Amygdala (tissue), 56 donors: ENCODE measurements around the gene GFY.

Experiments used
- DNase-seq, 56 donors: peaks; one replicate each; lab custom pipeline; 2025; lab: John Stamatoyannopoulos, UW

The GFY gene

DNA sequence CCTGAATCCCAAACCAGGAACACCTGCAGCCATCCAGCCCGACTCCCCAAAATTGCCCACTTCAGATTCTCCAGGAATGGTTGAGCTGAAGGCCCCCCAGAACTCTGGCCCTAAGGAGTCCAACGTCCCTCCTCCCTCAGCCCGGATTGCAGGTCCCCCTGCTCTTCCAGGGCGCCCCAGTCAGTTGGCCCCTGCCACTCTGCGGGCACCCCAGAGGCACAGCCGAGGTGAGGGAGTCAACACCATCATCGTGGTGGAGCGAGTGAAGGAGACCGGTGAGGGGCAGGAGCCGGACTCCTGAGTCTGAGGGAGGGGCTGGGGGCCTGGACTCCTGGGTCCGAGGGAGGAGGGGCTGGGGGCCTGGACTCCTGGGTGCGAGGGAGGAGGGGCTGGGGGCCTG, 2.2 kb downstream of the GFY start:
- no peak for DNase-seq

DNA sequence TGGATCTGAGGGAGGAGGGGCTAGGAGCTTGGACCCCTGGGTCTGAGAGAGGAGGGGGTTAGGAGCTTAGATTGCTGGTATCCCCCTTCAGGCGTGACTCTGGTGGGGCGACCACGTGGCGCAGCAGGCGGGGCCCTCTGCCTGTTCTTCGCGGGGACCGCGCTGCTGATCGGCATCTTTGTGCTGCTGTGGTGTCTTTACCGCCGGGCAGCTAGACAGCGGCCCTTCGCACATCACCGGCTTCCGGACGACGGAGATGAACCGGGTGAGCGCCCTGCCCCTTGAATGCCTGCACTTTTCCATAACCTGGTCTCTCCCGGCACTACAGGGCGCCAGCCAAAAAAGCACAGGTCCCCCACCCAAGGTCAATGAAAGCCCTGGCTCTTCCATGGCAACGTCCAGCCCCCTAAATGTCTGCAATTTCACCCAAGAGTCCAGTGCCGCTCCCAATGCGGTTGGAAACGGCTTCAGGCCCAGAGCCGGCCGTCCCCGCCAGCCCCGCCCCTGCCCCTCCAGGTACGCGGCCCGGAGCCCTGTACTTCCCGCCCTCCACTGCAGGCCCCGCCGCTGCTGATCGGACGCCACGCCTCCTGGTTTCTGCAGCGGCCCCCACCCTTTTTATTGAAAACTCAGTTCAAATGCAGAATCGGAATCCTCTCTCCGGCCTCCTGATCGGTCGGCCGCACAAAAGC, 2.8 kb downstream of the GFY start:
- DNase-seq: no peak

- peak in 1 of 56 donors; percentile 15 for DNase-seq
Observed at GRCh38 chr19:49428547-49429451, 3.6 kb downstream of the GFY start.

GRCh38 chr19:49430172-49430677, 5.0 kb downstream of the GFY start:
- DNase-seq: no peak

GRCh38 chr19:49430678-49431329, 5.6 kb downstream of the GFY start:
- peak in 2 of 56 donors; percentile 10 to 13 for DNase-seq

GRCh38 chr19:49431330-49431749, 6.2 kb downstream of the GFY start:
- no peak for DNase-seq

GRCh38 chr19:49432141-49433073, 7.2 kb downstream of the GFY start:
- no peak for DNase-seq

DNA sequence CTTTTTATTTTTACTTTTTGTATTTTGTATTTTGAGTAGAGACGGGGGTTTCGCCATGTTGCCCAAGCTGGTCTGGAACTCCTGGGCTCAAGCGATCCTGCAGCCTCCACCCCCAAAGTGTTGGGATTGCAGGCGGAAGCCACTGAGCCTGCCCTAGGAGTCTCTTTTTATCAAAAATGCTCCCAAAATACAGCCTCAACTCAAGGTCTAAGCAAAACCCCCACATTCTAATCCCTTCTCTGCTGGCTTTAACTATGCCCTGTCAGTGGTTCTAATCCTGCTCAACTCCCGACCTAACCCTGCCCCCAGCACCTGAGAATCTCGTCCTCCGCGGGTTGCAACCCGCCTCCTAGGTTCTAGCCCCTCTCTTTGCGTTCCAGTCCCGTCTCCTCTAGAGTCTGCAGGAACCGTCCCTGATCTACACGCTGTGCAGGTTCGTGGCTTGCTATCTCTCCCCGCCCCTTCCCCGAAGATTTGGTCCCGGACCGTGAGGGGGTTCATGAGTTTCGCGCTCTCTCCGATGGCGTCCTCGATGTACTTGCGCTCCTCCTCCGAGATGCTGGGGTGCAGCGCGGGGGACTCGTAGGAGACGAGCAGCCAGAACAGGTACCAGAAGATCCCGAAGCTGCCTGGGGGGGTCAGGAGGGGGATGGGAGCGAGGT, 8.2 kb downstream of the GFY start:
- DNase-seq: no peak

GRCh38 chr19:49434907-49435583, 9.9 kb downstream of the GFY start:
- peak in 6 of 56 donors; percentile 10 to 35 (median 18) for DNase-seq

DNA sequence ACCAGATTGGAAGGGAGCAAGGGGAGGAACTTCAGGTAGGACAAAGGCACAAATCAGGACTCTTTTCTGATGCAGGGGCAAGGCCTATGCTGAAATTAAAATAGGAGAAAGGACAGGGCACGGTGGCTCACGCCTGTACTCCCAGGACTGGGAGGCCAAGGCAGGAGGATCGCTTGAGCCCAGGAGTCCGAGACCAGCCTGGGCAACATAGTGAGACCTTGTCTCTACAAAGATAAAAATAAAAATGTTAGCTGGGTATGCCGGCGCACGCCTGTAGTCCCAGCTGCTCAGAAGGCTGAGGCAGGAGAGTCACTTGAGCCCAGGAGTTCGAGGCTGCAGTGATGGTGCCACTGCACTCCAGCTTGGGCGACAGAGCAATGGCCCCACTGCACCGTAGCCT, 10.5 kb downstream of the GFY start:
- no peak for DNase-seq

- peak in 6 of 56 donors; percentile 11 to 57 (median 15) for DNase-seq
Observed at GRCh38 chr19:49436381-49437017, 11.3 kb downstream of the GFY start.

DNA sequence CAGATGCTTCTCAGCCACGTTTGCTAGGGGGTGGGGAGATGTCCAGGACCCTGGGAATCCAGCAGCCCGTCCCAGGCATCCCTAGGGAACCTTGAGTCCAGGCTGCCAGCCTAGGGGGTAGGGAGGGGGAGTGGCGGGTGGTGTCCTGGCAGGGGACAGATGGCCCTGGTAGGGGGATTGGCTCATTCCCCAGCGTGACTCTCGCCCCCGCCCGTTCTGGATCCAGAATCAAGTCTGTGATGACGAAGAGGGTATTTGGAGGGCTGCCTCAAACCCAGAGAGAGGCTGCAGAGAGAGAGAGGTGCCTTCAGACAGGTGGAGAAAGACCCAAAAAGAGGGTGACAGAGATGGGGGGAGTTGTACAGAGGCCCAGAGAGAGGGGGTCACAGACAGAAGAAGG, 12.0 kb downstream of the GFY start:
- peak in 16 of 56 donors; percentile 5 to 45 (median 27) for DNase-seq

- DNase-seq: peak in 17 of 56 donors; percentile 14 to 50 (median 28)
Observed at GRCh38 chr19:49438261-49438660, 13.1 kb downstream of the GFY start.

DNA sequence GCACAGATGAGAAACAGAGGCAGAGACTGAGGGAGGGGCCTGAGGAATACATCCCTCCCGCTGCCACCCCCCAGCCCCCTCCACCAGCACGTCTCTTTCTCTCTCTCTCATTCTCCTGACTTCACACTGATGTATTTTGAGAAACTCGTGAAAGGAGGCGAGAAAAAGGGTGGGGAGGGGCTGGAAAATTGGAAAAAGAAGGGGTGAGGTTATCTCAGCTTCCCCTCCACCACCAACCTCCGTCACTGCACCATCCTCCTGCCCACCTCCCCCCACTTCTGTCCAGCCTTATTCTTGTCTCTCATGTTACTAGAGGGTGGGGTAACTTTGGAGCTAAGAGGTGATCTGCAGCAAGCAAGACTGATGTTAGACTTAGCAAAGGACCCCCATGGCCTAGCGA, 14.6 kb downstream of the GFY start:
- DNase-seq: peak in 8 of 56 donors; percentile 3 to 59 (median 25)

DNA sequence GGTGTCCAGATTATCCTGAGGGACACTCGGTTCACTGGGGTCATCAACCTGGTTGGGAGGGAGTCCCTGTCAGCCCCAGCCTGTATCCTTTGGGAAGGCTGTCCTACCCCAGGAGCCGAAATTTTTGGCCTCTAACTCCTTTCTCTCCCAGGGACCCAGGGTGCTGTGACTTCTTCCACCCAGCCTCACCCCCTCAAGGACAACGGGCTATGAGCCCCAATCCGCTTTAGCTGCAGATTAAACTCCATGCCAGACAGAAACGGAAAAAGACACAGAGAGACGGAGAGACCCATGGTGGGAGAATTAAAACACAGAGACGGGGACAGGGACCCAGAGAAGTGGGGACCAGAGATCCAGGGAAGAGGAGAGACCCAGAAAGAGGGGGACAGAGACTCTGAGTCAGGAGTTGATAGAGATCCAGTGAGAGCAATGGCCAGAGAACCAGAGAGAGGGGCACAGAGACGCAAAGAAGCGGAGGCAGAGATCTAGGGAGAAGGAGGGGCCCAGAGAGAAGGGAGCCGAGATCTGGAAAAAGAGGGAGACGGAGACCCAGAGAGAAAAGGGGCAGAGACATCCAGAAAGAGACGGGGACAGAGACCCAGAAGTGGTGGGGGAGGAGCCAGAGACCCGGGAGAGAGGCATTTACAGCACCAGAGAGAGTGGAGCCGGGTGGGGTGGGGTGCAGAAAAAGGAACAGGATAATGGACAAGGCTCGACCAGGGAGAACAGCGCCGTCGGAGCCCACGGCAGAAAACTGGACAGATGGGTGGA, 15.4 kb downstream of the GFY start:
- no peak for DNase-seq

DNA sequence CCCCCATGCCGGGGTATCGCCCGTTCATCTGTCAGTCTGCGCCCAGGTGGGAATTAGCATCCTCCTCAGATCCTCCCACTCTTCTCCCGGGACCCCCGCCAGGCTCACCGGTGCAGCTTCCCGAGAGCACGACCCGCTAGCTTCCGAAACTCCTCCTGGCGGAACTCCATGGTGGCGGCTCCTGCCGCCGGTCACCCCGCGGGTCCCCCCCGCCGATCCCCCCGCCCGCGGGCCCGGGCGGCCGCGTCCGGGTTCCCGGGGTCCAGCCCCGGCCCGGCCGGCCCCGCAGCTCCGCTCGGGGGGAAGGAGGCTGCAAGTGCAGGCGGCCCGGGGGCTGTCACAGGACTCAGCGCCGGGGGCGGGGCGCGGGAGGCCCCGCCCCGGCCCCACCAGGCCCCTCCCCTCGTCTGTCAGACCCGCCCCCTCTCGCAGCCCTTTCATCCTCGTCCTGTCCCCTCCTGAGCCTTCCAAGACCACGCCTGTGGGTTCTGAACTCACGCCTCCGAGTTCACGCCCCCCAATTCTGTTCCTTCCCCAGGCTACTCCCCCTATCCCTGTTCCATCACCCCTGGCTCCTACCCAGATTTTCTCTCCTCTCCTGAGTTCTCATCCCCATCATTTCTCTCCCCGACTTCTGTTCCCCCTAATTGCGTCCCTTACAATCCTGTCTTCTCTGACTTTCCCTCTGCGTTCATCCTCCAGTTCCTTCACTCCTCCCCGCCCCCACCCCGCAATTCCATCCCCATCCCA, 16.2 kb downstream of the GFY start, which contains the start of gene SLC17A7:
TSS of gene SLC17A7 (minus strand) at position 318 of the 750 bp plus-strand sequence. CDS start at position 170, 148 bp downstream.
- DNase-seq: peak in 11 of 56 donors; percentile 14 to 43 (median 19)
